GM19463 (cell line): ENCODE results near the gene TPPP3.

Experiments used
- ATAC-seq: cut with Tn5 transposase; IDR thresholded peaks from one replicate; pipeline ENCODE4 v1.9.1; 2021; ENCODE audit warnings: mild to moderate bottlenecking, moderate library complexity; ENCODE audit not compliant: unreplicated experiment

The TPPP3 gene

DNA sequence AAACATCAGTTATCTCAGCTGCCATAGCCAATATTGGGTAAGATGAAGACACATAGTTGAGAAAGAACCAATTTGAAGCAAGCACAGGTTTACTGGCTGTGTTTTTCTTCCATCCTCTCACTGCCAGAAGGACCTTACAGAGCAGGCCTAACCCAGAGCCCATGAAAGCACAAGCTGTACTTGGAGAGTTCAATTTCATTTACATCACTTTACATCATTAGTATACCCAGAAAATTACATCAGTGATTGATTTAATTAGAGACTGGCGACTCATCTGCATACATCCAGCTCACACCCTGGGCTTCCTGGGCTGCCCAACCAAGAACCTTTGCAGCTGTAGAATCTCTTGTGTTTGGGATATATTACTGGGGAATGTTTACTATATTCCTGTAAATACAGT is 43.0 kb downstream of the TPPP3 start:
- ATAC-seq: no peak

DNA sequence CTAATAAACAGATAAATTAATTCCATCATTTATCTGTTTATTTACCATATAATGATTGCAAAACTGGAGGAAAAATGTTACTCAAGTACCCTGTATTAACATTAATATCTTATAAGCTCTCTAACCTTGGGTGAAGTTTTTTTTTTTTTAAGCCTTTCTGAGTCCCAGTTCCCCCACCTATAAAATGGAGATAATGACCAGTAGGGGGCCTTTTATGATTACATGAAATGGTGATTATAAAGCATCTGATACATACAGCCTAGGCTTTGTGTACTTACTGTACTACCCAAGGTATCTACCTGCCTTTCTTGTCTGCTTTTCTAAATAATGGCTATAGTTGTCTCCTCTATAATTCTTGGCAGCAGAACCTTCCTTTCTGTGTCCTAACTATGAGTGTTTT is 44.1 kb downstream of the TPPP3 start:
- ATAC-seq: no peak

DNA sequence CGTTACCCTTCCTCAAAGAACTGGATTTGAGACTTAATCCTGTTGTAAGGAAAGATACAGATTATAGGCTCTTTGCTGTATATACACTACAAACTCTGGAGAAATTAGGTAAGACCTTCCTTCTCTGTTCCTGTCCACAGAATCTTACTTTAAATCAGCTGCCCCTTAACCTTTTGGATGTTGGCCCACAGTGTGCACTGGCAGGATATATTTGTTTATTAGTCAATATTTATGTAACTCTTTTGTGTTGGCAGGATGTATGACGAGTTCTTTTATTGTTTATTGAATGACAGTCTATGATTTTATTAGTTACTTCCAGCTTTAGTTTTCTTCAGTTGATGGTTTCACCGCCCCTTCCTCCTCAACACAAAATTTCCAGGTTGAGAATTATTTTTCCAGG is 47.0 kb downstream of the TPPP3 start:
- ATAC-seq: no peak

DNA sequence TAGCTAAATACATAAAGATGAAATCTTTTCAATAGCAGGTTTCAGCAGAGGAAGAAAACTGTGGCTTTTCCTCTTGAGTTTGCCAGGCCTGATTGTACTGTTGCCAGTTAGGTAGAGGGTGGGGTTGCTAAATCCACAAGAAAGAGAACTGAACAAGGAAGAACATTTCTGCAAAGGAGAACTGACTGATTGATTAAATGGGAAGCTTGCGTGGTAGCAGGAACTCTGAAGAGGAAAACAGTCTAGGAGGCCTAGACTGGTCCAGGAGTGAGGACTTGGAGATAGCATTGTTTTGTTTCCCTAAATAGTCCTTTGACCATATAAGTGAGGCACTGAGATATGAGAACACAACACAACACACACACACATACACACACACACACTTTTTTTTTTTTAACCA is 47.9 kb downstream of the TPPP3 start:
- ATAC-seq: no peak

DNA sequence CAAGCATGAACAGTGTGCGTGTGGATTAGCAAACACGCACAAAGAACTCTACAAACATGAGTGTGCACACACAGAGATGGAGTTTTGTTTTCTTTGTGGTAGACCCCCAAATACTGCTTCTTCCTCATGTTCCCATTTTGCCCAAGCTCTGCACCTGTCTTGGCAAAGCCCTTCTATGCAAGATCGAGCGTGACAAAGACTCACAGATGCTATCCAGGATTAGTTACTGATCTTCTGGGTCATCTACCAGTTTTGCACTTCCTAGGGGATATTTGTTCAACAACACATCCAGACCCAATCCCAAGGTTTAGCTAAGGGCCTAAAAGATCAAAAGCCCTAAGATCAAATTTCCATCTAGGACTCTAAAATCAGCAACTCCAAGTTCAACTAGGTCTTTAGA is 50.7 kb downstream of the TPPP3 start:
- ATAC-seq: no peak

DNA sequence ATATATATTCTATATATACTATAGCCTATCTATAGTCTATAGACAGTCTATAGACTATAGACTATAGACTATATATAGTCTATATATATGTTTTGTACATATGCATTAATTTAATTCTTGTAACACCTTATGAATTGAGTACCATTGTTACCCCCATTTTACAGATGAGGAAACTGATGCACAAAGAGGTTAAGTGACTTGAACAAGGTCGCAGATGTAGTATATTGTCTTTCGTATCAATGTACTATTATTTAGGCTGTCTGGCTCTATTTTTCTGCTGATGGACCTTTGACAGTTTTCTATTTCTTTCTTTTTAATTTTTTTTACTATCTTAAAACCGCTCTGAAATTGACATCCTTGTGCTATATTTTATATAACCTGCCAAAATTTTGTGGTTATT is 52.0 kb downstream of the TPPP3 start:
- ATAC-seq: no peak
